SK-N-MC (cell line): ENCODE results near the gene SNRPA1.

Experiments used
- EZH2 ChIP-seq: fragments of 200-600 bp; sonication (generic); IDR thresholded peaks from one replicate; pipeline ENCODE4 v1.6.1; 2017; ENCODE audit warnings: antibody characterized with exemption
- POLR2AphosphoS5 ChIP-seq: IDR thresholded peaks from 2 replicates; pipeline ENCODE4 v1.6.1; 2012; ENCODE audit warnings: mild to moderate bottlenecking, low read depth, low read length, borderline replicate concordance

DNA sequence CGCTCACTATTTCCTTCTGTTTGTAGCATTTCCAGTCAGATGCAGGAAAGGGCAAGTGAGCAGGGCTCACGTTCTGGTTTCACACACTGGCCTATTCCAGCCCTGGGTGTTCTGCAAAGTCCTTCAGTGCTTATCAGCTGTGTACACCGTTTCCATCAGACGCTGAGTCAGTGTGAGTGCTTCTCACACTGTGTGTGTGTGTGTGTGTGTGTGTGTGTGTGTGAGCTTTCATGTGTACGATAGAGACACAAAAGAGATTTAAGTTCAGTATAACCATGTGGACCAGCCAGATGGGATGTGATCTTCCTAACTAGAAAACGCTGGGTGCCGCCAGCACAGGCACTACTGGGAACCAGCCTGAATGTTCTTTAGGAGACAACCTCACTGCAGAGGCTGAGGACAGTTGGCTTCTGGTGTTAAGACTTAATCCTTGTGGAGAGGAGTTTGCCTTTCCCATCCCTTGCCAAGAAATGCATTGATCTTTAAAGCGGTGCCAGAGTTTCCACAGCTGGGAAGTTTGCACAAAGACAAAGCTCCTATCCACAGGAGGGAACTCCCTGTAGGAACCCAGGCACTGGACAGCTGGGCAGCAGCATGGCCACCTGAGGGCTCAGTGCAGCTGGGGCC is 39.3 kb downstream of the SNRPA1 start:
- TF ChIP-seq EZH2 (no peak), POLR2AphosphoS5 (no peak)
